Mammary epithelial cell (primary cell): ENCODE measurements around the gene KCNMA1.

Experiments
- CTCF ChIP-seq, 2 donors: IDR thresholded peaks in 1 of 2; conservative IDR thresholded peaks in 1 of 2; 2 replicates each; pipeline ENCODE4 v1.5.1; 2011 to 2012; ENCODE audit warnings: inconsistent platforms in 2 of 2, low read length in 2 of 2, mild to moderate bottlenecking in 2 of 2, control low read depth in 1 of 2, low read depth in 1 of 2; ENCODE audit not compliant: insufficient read depth in 1 of 2; ENCODE audit errors: extremely low read depth in 1 of 2
- EZH2 ChIP-seq: IDR thresholded peaks from 2 replicates; pipeline ENCODE4 v1.6.1; 2012; ENCODE audit warnings: low read length, inconsistent platforms, borderline replicate concordance

DNA sequence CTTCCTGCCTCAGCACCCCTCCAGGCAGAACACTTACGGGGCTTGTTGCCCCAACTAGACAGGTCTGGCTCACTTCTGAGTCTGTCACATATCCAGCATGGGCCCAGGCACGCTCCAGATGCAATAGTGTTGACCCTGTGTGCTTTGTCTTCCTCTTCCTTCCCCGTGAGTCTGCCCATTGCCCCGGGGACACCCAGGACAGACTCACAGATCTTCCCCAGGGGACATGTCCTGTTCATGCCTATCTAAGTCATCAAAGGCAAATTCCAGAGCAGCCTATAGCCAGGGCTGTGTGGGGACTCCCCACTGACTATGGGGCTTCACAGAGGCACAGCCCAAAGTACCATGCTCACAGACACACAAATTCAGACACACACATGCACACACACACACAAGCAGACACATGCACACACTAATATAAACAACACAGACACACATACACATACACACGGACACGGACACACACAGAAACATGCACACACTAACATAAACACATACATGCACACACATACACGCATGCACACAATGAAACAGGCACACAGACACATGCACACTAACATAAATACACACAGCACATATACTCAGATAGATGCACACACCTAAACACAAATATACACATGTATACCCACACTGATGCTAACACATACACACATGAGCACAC is 175.8 kb downstream of the KCNMA1 start:
- no peak for TF ChIP-seq CTCF (conservative IDR thresholded peaks at IDR 0.05 in 1 of 2, IDR thresholded peaks at IDR 0.05 in 1 of 2; ENCODE audit: extremely low read depth in 1 of 2, insufficient read depth in 1 of 2, low read depth in 1 of 2, low read length in 2 of 2)
- TF ChIP-seq EZH2 = no peak
